Cardiac muscle cell (in vitro differentiated cells and primary cell): ENCODE data around the gene BCAM. TPM values are rescaled to one million over a fixed set of nuclear protein-coding genes. Genes with fewer than 3 reads are reported as not detected.

Experiments used
- DNase-seq, 2 donors: peaks; one replicate each; pipeline versions ENCODE4 v3.0.0 to v3.0.0-alpha.2; 2010 to 2017; ENCODE audit warnings: low read depth in 1 of 2, low spot score in 1 of 2
- H3K27ac ChIP-seq: fragments of 200-600 bp; sonication (generic); 2 replicates; pipeline ENCODE4 v1.5.1; 2016
- H3K27me3 ChIP-seq: fragments of 200-600 bp; sonication (generic); 2 replicates; pipeline ENCODE4 v1.6.0; 2016; ENCODE audit warnings: control low read depth
- H3K36me3 ChIP-seq: fragments of 200-600 bp; sonication (generic); 2 replicates; pipeline ENCODE4 v1.5.1; 2016; ENCODE audit warnings: control low read depth
- H3K4me1 ChIP-seq: fragments of 200-600 bp; sonication (generic); 2 replicates; pipeline ENCODE4 v1.8.1; 2017; ENCODE audit warnings: low read depth, mild to moderate bottlenecking, mixed run types
- H3K4me3 ChIP-seq: fragments of 200-600 bp; sonication (generic); 2 replicates; pipeline ENCODE4 v1.5.1; 2016; ENCODE audit warnings: mild to moderate bottlenecking
- H3K9me3 ChIP-seq: fragments of 200-600 bp; sonication (generic); 2 replicates; pipeline ENCODE4 v1.5.1; 2017; ENCODE audit warnings: low read depth, mild to moderate bottlenecking, control low read depth
- polyA plus RNA-seq: library from polyadenylated mRNA; unstranded; fragments of >200 nt; fragmentation: Nextera tagmentation; extraction: Ambion mirVana; gene quantifications from 2 replicates; pipeline ENCODE4 v1.2.1, GENCODE V29; 2016
- total RNA-seq: library from RNA; depleted of rRNA; stranded (reverse); fragments of >200 nt; gene quantifications from 2 replicates; pipeline ENCODE4 v1.2.3, GENCODE V29; 2016
- TF ChIP-seq, protein P1 (sequence below): IDR thresholded peaks from 2 replicates; pipeline ENCODE4 v1.5.1; 2012; ENCODE audit warnings: low read depth, mild to moderate bottlenecking, low read length

The BCAM gene, protein sequence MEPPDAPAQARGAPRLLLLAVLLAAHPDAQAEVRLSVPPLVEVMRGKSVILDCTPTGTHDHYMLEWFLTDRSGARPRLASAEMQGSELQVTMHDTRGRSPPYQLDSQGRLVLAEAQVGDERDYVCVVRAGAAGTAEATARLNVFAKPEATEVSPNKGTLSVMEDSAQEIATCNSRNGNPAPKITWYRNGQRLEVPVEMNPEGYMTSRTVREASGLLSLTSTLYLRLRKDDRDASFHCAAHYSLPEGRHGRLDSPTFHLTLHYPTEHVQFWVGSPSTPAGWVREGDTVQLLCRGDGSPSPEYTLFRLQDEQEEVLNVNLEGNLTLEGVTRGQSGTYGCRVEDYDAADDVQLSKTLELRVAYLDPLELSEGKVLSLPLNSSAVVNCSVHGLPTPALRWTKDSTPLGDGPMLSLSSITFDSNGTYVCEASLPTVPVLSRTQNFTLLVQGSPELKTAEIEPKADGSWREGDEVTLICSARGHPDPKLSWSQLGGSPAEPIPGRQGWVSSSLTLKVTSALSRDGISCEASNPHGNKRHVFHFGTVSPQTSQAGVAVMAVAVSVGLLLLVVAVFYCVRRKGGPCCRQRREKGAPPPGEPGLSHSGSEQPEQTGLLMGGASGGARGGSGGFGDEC
- 338 TPM in 2 replicates for total RNA-seq
- polyA plus RNA-seq = 41.4 and 56.1 TPM in 2 replicates

DNA sequence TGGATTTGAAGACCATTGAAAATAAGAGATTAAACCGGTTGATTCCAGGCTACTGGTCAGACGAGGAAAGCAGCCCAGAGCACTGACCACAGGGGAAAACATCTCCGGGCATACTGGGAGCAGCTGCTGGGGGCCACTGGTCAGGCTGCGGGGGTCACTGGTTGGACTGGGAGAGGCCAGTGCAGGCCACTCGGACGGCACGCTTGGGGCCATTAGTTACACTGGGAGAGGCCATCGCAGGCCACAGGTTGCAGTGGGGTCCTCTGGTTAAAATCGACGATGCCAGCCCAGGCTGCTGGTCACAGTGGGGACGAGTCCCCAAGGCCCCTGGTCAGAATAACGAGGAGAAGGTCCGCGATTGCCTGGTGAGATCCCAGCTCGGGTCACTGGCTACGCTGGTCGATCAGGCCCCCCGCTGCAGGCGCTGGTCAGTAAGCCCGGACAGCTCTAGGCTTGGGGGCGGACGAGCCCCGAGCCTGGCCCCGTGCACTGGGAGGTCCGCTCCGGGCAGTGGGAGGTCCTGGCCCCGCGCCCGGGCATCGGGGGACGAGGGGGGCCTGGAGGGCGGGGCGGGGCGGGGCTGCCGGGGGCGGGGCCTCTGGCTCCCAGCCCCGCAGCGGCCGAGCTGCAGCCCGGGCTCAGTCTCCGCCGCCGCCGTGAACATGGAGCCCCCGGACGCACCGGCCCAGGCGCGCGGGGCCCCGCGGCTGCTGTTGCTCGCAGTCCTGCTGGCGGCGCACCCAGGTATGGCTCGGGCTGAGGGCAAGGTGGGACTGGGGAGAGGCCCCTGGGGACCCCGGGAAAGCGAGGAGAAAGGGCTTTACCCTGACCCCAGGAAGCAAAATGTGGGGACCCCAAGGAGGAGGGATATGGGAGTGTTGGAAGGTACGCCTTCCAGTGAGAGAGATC is at the start of gene BCAM:
TSS of gene BCAM (plus strand) at position 641 of the 909 bp plus-strand sequence. CDS start at position 663, 22 bp downstream.
- Histone ChIP-seq H3K27me3 (no peaks in the 10 kb centered on the region), H3K4me3 (peak within 1 kb of the TSS; percentile 88), H3K9me3 (no peaks in the 10 kb centered on the region), H3K36me3 (peaks cover 7% of the 10 kb centered on the region), H3K4me1 (peaks cover 22% of the 10 kb centered on the region), H3K27ac (peak within 1 kb of the TSS; percentile 77)
- peak; percentile 85 to 93 for DNase-seq
- TF ChIP-seq, protein P1, sequence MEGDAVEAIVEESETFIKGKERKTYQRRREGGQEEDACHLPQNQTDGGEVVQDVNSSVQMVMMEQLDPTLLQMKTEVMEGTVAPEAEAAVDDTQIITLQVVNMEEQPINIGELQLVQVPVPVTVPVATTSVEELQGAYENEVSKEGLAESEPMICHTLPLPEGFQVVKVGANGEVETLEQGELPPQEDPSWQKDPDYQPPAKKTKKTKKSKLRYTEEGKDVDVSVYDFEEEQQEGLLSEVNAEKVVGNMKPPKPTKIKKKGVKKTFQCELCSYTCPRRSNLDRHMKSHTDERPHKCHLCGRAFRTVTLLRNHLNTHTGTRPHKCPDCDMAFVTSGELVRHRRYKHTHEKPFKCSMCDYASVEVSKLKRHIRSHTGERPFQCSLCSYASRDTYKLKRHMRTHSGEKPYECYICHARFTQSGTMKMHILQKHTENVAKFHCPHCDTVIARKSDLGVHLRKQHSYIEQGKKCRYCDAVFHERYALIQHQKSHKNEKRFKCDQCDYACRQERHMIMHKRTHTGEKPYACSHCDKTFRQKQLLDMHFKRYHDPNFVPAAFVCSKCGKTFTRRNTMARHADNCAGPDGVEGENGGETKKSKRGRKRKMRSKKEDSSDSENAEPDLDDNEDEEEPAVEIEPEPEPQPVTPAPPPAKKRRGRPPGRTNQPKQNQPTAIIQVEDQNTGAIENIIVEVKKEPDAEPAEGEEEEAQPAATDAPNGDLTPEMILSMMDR = no peak

DNA sequence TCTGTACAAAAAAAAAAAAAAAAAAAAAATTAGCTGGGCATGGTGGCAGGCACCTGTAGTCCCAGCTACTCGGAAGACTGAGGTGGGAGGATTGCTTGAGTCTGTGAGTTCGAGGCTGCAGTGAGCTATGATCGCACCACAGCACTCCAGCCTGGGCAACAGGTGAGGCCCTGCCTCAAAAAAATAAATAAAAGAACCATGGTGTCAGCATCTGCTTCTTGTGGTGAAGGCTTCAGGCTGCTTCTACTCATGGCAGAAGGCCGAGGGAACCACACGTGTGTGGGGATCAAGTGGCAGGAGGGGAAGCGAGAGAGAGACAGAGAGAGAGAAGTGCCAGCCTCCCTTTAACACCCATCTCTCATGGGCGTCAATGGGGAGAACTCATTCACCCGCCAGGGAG is 46.9 kb upstream of the BCAM start:
- no peak for DNase-seq
- Histone ChIP-seq H3K4me1 (peaks cover 4% of the 10 kb centered on the region), H3K4me3 (no peak overlapping the region), H3K36me3 (no peaks in the 10 kb centered on the region), H3K9me3 (no peaks in the 10 kb centered on the region), H3K27me3 (no peaks in the 10 kb centered on the region), H3K27ac (no peak overlapping the region)
- TF ChIP-seq, protein P1 = no peak

DNA sequence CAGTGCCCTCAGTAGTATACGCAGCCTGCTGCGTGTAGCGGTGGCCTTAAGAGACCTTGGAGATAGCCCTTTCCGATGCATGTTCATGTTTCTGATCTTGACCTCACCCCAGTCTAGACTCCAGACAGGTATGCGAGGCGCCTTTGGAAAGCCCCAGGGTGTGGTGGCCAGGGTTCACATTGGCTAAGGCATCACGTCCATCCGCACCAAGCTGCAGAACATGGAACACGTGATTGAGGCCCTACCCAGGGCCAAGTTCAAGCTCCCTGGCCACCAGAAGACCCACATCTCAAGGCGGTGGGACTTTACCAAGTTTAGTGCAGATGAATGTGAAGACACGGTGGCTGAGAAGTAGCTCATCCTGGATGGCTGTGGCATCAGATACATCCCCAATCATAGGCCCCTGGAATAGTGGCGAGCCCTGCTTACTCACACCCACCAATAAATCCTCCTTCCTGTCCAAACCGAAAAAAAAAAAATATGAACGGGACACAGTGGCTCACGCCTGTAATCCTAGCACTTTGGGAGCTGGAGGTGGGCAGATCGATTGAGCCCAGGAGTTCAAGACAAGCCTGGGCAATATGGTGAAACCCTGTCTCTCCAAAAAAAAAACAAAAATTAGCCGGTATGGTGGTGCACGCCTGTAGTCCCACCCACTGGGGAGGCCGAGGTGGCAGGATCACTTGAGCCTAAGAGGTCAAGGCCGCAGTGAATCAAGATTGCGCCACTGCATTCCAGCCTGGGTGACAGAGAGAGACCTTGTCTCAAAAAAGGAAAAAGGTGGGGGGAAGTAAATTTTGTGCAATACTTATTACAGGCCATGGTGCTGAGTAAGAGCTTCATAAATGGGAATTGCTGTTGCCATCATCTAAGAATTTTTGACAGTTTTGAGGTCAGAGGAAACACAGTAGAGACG is 43.6 kb upstream of the BCAM start:
- Histone ChIP-seq H3K36me3 (no peaks in the 10 kb centered on the region), H3K4me1 (no peaks in the 10 kb centered on the region), H3K27ac (no peak overlapping the region), H3K9me3 (no peaks in the 10 kb centered on the region), H3K4me3 (no peak overlapping the region), H3K27me3 (no peaks in the 10 kb centered on the region)
- TF ChIP-seq, protein P1 = no peak
- DNase-seq = no peak

DNA sequence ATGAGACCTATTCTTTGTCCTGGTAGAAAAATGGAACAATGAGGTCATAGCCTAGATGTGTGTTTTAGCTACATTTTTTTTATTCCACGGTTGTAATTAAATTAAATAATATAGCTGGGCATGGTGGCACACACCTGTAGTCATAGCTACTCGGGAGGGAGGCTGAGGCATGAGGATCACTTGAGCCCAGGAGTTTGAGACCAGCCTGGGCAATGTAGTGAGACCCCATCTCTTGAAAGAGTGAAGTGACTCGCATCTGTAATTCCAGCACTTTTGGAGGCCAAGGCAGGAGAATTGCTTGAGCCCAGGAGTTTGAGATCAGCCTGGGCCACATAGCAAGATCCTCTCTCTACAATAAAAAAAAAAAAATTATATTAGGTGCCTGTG is 43.0 kb upstream of the BCAM start:
- Histone ChIP-seq H3K4me1 (no peaks in the 10 kb centered on the region), H3K27ac (no peak overlapping the region), H3K9me3 (no peaks in the 10 kb centered on the region), H3K36me3 (no peaks in the 10 kb centered on the region), H3K4me3 (no peak overlapping the region), H3K27me3 (no peaks in the 10 kb centered on the region)
- DNase-seq = no peak
- TF ChIP-seq, protein P1 = no peak
